ENCODE results near the gene YAP1. TPM values are rescaled to one million over a fixed set of nuclear protein-coding genes. Genes with fewer than 3 reads are reported as not detected.

YAP1 gene
- total and polyA plus RNA-seq, 2 of the 4 experiments (the other 2 are of a cell fraction): 121 to 251 TPM

DNA sequence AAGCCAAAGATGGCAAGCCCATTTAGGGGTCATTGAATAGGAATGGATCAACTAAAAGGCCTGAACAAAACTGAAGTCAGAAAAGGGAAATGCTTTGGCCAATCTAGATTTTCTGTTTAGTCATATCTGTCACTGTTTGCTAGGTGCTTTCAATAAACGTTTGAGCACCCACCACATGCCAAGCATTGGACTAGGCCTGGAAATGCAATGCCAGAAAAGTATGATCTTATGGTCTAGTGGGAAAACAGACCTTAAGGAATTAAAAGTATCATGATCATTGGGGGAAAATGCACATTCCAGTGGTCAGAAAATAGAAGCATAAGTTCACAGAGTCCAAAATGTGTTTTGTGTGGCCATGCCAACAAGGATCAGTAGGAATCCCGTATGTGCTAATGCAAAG is 130.3 kb downstream of the YAP1 start:
- Histone ChIP-seq H2AFZ (replicated peaks; ENCODE audit: low read length, poor library complexity) (no peak overlapping the region), H2BK5ac (ENCODE audit: low read depth, low read length, poor library complexity, severe bottlenecking) (no peak overlapping the region), H3K36me3 (ENCODE audit: control insufficient read depth, insufficient read depth, low read length) (no peaks in the 10 kb centered on the region), H3K27ac (ENCODE audit: insufficient read depth, low read length) (no peak overlapping the region), H3K4me2 (ENCODE audit: low read depth, low read length) (no peak overlapping the region), H2BK20ac (ENCODE audit: low read depth, low read length) (no peak overlapping the region), H3K79me1 (ENCODE audit: low read depth in 1 of 2, low read length in 2 of 2) (no peaks in the 10 kb centered on the region), H2AK9ac (replicated peaks; ENCODE audit: low read depth, low read length, poor library complexity) (no peak overlapping the region), H3K9me1 (ENCODE audit: insufficient read depth, low read length) (peaks cover 16% of the 10 kb centered on the region), H3K9me3 (ENCODE audit: control insufficient read depth, insufficient read depth, low read length) (no peaks in the 10 kb centered on the region), H3K23ac (ENCODE audit: low read depth, low read length) (no peak overlapping the region), H3K14ac (replicated peaks; ENCODE audit: low read depth, low read length) (0 out of 2 replicates have a peak overlapping the region, but pooled peaks have one; percentile 10), H3K4me1 (ENCODE audit: control insufficient read depth, insufficient read depth, low read length) (peaks cover 12% of the 10 kb centered on the region), H4K5ac (ENCODE audit: low read depth, low read length) (no peak overlapping the region), H4K91ac (ENCODE audit: insufficient read depth, low read depth, low read length) (no peak overlapping the region), H3K4ac (ENCODE audit: low read depth, low read length) (no peak overlapping the region), H3K4me3 (ENCODE audit: insufficient read depth, low read depth, low read length) (no peak overlapping the region), H3K18ac (ENCODE audit: low read depth, low read length) (no peak overlapping the region), H4K20me1 (ENCODE audit: insufficient read depth, low read length) (no peaks in the 10 kb centered on the region), H2BK15ac (ENCODE audit: low read depth, low read length) (no peak overlapping the region), H3K56ac (ENCODE audit: extremely low read depth, insufficient read depth, low read length) (no peak overlapping the region), H4K8ac (ENCODE audit: low read depth in 2 of 2, low read length in 2 of 2) (no peak overlapping the region), H2AK5ac (ENCODE audit: low read depth, low read length) (no peak overlapping the region), H3K27me3 (ENCODE audit: control insufficient read depth, insufficient read depth, low read length) (no peaks in the 10 kb centered on the region), H2BK120ac (ENCODE audit: low read depth, low read length) (no peak overlapping the region), H3K9ac (ENCODE audit: low read depth, low read length) (no peak overlapping the region)
- ATAC-seq (ENCODE audit: low read depth) (peak; percentile 32), DNase-seq (peak; percentile 63)
- WGBS, 2 experiments (ENCODE audit: extremely low coverage in 2 of 2, insufficient read length in 1 of 2): 52% methylated on average over 2 of the region's 2 CpGs; no CpG with 5 or more reads in 1 of the 2 experiments
- dilution Hi-C loops (cut with HindIII; ENCODE audit: low sequenced_read_pairs, unreplicated experiment) (no loop called here), in situ Hi-C loops (cut with MboI; ENCODE audit: low sequenced_read_pairs) (loop anchor here (25.0 kb wide), 1 partner anchor 378 kb away; no protein-coding TSS in a partner anchor), intact Hi-C loops (cut with micrococcal nuclease) (no loop called here)
- ChIA-PET POLR2A (ENCODE audit: unreplicated experiment) (no interaction called here), CTCF (no interaction called here)
- TF ChIP-seq POLR2A (IDR thresholded peaks at IDR 0.05; ENCODE audit: low read depth, low read length): no peak
- TF ChIP-seq MAZ (IDR thresholded peaks at IDR 0.05; ENCODE audit: borderline replicate concordance, low read depth, low read length): no peak
- TF ChIP-seq, protein P1, sequence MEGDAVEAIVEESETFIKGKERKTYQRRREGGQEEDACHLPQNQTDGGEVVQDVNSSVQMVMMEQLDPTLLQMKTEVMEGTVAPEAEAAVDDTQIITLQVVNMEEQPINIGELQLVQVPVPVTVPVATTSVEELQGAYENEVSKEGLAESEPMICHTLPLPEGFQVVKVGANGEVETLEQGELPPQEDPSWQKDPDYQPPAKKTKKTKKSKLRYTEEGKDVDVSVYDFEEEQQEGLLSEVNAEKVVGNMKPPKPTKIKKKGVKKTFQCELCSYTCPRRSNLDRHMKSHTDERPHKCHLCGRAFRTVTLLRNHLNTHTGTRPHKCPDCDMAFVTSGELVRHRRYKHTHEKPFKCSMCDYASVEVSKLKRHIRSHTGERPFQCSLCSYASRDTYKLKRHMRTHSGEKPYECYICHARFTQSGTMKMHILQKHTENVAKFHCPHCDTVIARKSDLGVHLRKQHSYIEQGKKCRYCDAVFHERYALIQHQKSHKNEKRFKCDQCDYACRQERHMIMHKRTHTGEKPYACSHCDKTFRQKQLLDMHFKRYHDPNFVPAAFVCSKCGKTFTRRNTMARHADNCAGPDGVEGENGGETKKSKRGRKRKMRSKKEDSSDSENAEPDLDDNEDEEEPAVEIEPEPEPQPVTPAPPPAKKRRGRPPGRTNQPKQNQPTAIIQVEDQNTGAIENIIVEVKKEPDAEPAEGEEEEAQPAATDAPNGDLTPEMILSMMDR (conservative IDR thresholded peaks at IDR 0.05; ENCODE audit: low read depth, low read length): no peak
- TF ChIP-seq, protein P2, sequence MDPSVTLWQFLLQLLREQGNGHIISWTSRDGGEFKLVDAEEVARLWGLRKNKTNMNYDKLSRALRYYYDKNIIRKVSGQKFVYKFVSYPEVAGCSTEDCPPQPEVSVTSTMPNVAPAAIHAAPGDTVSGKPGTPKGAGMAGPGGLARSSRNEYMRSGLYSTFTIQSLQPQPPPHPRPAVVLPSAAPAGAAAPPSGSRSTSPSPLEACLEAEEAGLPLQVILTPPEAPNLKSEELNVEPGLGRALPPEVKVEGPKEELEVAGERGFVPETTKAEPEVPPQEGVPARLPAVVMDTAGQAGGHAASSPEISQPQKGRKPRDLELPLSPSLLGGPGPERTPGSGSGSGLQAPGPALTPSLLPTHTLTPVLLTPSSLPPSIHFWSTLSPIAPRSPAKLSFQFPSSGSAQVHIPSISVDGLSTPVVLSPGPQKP (IDR thresholded peaks at IDR 0.05; ENCODE audit: borderline replicate concordance, low read depth, low read length): no peak
- no peak for TF ChIP-seq CEBPB (IDR thresholded peaks at IDR 0.05; ENCODE audit: low read depth, low read length)
- TF ChIP-seq FOS (IDR thresholded peaks at IDR 0.05; ENCODE audit: low read depth, low read length): no peak
- no peak for TF ChIP-seq NFE2L2 (IDR thresholded peaks at IDR 0.05; ENCODE audit: low read depth, low read length)
- no peak for TF ChIP-seq CHD1 (IDR thresholded peaks at IDR 0.05; ENCODE audit: low read depth, low read length)
- no peak for TF ChIP-seq MAFK (IDR thresholded peaks at IDR 0.05; ENCODE audit: low read depth, low read length)
- TF ChIP-seq BHLHE40 (IDR thresholded peaks at IDR 0.05; ENCODE audit: low read depth, low read length): no peak
- no peak for TF ChIP-seq RCOR1 (IDR thresholded peaks at IDR 0.05; ENCODE audit: insufficient replicate concordance, low read length)
- no TSS peak for BruUV-seq (replicated peaks)
